Adrenal gland (tissue), 12 donors: ENCODE results near the gene SMIM28. TPM values are rescaled to one million over a fixed set of nuclear protein-coding genes. Genes with fewer than 3 reads are reported as not detected.

Source experiments
- DNase-seq, 7 donors: peaks; one replicate each; pipeline ENCODE4 v3.0.0-alpha.2; 2019 to 2020
- H3K27ac ChIP-seq, 5 donors: fragments of 200-600 bp; sonication (generic) in 4 of 5; 1 replicate in 3 of 5; 2 replicates in 2 of 5; pipeline versions ENCODE4 v1.5.1 to v1.8.0; 2016 to 2020; ENCODE audit warnings: mild to moderate bottlenecking in 1 of 5
- H3K27me3 ChIP-seq: fragments of 200-600 bp; 2 replicates; pipeline ENCODE4 v1.8.0; 2021
- H3K36me3 ChIP-seq, 2 donors: fragments of 200-600 bp; replicated peaks in 1 of 2; 1 replicate in 1 of 2; 2 replicates in 1 of 2; pipeline versions ENCODE4 v1.5.1 to v1.8.0; 2018 to 2022
- H3K4me1 ChIP-seq, 2 donors: fragments of 200-600 bp; replicated peaks in 1 of 2; 1 replicate in 1 of 2; 2 replicates in 1 of 2; pipeline versions ENCODE4 v1.5.1 to v1.8.0; 2018 to 2021
- H3K4me3 ChIP-seq, 4 donors: fragments of 200-600 bp; sonication (generic) in 3 of 4; one replicate each; pipeline ENCODE4 v1.5.1; 2016 to 2018
- H3K9me3 ChIP-seq, 3 donors: fragments of 200-600 bp; sonication (generic) in 1 of 3; replicated peaks in 1 of 3; 1 replicate in 2 of 3; 2 replicates in 1 of 3; pipeline versions ENCODE4 v1.5.1 to v1.8.0; 2016 to 2021
- POLR2A ChIP-seq, 2 donors: fragments of 450-650 bp; IDR thresholded peaks; one replicate each; pipeline ENCODE4 v1.6.1; 2017; ENCODE audit warnings: antibody characterized with exemption in 2 of 2, mild to moderate bottlenecking in 2 of 2, moderate library complexity in 1 of 2
- WGBS, 4 donors: extraction: QIAGEN DNeasy Blood & Tissue Kit in 2 of 4; methylation state at CpG; one replicate each; pipeline versions ENCODE4 v1.1.5 to v1.1.7; 2013 to 2017; 5-methylcytosine and 5-hydroxymethylcytosine counted together
- intact Hi-C, 2 donors: fragments of 100-400 bp; cut with DNase I; formaldehyde crosslinking; loops; one replicate each; pipeline versions ENCODE4 v1.14.1 to v1.15.0; 2022 to 2023
- polyA plus RNA-seq, 3 donors: library from polyadenylated mRNA; stranded (reverse); fragments of 200-250 nt in 2 of 3; fragments of 350-450 nt in 1 of 3; fragmentation: Illumina TruSeq in 1 of 3; extraction: RNeasy Lipid Tissue Mini Kit (QIAGEN cat#74804) in 1 of 3; gene quantifications; one replicate each; pipeline ENCODE4 v1.2.3, GENCODE V29; 2013 to 2014
- total RNA-seq, 9 donors: library from RNA; depleted of rRNA in 4 of 9; stranded (reverse); fragments of >200 nt in 4 of 9; fragments of 120-200 nt in 1 of 9; fragmentation: NEBNext Ultra II Directional in 1 of 9; extraction: Animal tissue kit (Norgen Biotek cat#: 25700) in 1 of 9; gene quantifications; one replicate each; pipeline versions ENCODE4 v1.1.0 to v1.2.4, GENCODE V29; 2013 to 2023
- TF ChIP-seq, protein P1 (sequence below), 6 experiments: fragments of 450-650 bp in 4 of 6; fragments of 200-600 bp in 2 of 6; sonication (generic) in 1 of 6; IDR thresholded peaks; 1 replicate in 5 of 6; 2 replicates in 1 of 6; pipeline versions ENCODE4 v1.5.1 to v1.8.0; 2016 to 2021; ENCODE audit warnings: antibody characterized with exemption in 6 of 6, mild to moderate bottlenecking in 2 of 6, moderate library complexity in 1 of 6
- donor health status: healthy with polysubstance abuse.
- donor health status: Bipolar disorder and iron deficiency.
- donor health status: DM: yes; HTN: yes; CAD: no.
- donor health status: DM: no; HTN: no; CAD: no.
- donor health status: DM: no; HTN: no; CAD: no.
- donor health status: DM: yes; HTN: yes; CAD: no.

Gene SMIM28
- total and polyA plus RNA-seq, 12 donors: not detected

GRCh38 chr6:138331984-138332383 lies 45.7 kb upstream of the SMIM28 start:
- 56 to 70% (median 63%) methylated on average over 2 of the region's 2 CpGs for WGBS, 4 donors
- Histone ChIP-seq H3K27me3 (no peaks in the 10 kb centered on the region), H3K36me3 (no peaks in the 10 kb centered on the region), H3K9me3 (no peaks in the 10 kb centered on the region), H3K4me3 (no peak overlapping the region), H3K27ac (no peak overlapping the region), H3K4me1 (no peaks in the 10 kb centered on the region)
- TF ChIP-seq, protein P1, sequence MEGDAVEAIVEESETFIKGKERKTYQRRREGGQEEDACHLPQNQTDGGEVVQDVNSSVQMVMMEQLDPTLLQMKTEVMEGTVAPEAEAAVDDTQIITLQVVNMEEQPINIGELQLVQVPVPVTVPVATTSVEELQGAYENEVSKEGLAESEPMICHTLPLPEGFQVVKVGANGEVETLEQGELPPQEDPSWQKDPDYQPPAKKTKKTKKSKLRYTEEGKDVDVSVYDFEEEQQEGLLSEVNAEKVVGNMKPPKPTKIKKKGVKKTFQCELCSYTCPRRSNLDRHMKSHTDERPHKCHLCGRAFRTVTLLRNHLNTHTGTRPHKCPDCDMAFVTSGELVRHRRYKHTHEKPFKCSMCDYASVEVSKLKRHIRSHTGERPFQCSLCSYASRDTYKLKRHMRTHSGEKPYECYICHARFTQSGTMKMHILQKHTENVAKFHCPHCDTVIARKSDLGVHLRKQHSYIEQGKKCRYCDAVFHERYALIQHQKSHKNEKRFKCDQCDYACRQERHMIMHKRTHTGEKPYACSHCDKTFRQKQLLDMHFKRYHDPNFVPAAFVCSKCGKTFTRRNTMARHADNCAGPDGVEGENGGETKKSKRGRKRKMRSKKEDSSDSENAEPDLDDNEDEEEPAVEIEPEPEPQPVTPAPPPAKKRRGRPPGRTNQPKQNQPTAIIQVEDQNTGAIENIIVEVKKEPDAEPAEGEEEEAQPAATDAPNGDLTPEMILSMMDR (IDR thresholded peaks at IDR 0.05): no peak
- TF ChIP-seq POLR2A (IDR thresholded peaks at IDR 0.05): no peak
- no peak for DNase-seq
- intact Hi-C loops: no loop called here

GRCh38 chr6:138334000-138334399 lies 43.7 kb upstream of the SMIM28 start:
- intact Hi-C loops: no loop called here
- H3K36me3 ChIP-seq: no peaks in the 10 kb centered on the region
- H3K27me3 ChIP-seq: no peaks in the 10 kb centered on the region
- no peak for DNase-seq
- no peak overlapping the region for H3K27ac ChIP-seq
- no peak overlapping the region for H3K4me3 ChIP-seq
- WGBS, 4 donors: 89 to 91% (median 89%) methylated on average over 13 to 14 of the region's 14 CpGs
- H3K9me3 ChIP-seq: no peaks in the 10 kb centered on the region
- H3K4me1 ChIP-seq: no peaks in the 10 kb centered on the region
- TF ChIP-seq POLR2A (IDR thresholded peaks at IDR 0.05): no peak
- TF ChIP-seq, protein P1 (IDR thresholded peaks at IDR 0.05): no peak

DNA sequence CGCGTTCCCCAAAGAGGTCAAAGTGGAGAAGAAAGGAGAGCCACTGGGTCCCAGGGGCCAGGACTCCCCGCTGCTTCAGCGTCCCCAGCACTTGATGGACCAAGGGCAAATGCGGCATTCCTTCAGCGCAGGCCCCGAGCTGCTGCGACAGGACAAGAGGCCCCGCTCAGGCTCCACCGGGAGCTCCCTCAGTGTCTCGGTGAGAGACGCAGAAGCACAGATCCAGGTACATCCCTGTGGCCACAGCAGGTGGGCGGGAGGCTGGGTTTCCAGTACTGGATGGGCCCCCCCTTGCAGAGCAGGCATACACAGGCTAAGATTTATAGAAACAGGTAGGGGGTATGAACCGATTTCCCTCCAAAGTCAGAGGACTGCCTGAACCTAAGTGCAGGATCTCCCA lies 42.7 kb upstream of the SMIM28 start:
- Histone ChIP-seq H3K9me3 (no peaks in the 10 kb centered on the region), H3K27ac (no peak overlapping the region), H3K36me3 (no peaks in the 10 kb centered on the region), H3K4me1 (no peaks in the 10 kb centered on the region), H3K4me3 (no peak overlapping the region), H3K27me3 (no peaks in the 10 kb centered on the region)
- TF ChIP-seq, protein P1 (IDR thresholded peaks at IDR 0.05): no peak
- no peak for TF ChIP-seq POLR2A (IDR thresholded peaks at IDR 0.05)
- DNase-seq: no peak
- WGBS, 4 donors: 83 to 89% (median 87%) methylated on average over 7 to 14 of the region's 14 CpGs
- intact Hi-C loops: no loop called here

DNA sequence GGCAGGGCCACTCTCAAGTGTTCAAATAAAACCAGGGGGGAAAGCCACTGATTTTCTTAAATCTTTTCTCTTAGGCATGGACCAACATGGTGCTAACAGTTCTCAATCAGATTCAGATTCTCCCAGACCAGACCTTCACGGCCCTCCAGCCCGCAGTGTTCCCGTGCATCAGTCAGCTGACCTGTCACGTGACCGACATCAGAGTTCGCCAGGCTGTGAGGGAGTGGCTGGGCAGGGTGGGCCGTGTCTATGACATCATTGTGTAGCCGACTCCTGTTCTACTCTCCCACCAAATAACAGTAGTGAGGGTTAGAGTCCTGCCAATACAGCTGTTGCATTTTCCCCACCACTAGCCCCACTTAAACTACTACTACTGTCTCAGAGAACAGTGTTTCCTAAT lies 41.5 kb upstream of the SMIM28 start:
- H3K4me1 ChIP-seq: no peaks in the 10 kb centered on the region
- TF ChIP-seq, protein P1 (IDR thresholded peaks at IDR 0.05): no peak
- no peak for TF ChIP-seq POLR2A (IDR thresholded peaks at IDR 0.05)
- no peaks in the 10 kb centered on the region for H3K27me3 ChIP-seq
- H3K9me3 ChIP-seq: no peaks in the 10 kb centered on the region
- intact Hi-C loops: no loop called here
- DNase-seq: no peak
- WGBS, 4 donors: 67 to 89% (median 85%) methylated on average over 8 of the region's 8 CpGs
- no peak overlapping the region for H3K4me3 ChIP-seq
- H3K27ac ChIP-seq: no peak overlapping the region
- H3K36me3 ChIP-seq: no peaks in the 10 kb centered on the region
